Germinal center (tissue), 1 donor: ENCODE results near the gene EFEMP2.

Experiments
- DNase-seq: peaks from one replicate; pipeline ENCODE4 v3.0.0; 2012; ENCODE audit warnings: mixed read lengths, low spot score

Gene EFEMP2

GRCh38 chr11:65872586-65873317 lies at the start of gene EFEMP2:
TSS of gene EFEMP2 (minus strand) at chr11:65872800. CDS start at chr11:65872354, 446 bp downstream.
- no peak for DNase-seq

DNA sequence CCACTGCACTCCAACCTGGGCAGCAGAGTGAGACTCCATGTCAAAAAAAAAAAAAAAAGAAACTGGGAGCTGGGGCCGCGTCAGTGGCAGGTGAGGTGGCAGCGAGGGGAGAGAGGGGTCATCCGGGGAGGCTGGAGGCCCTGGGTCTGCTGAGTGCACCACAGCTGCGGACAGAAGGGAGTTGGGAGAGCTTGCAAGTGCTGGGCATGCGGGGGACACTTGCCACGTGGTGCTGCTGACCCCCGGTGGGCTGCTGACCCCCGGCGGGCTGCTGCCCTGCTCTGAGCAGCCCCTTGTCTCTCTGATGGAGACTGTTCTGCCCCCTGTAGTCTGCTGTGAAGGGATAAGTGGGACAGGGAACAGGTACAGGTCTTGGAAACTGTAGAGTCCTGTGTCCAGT lies 49.3 kb upstream of the EFEMP2 start:
- DNase-seq = no peak

GRCh38 chr11:65921033-65921555 lies 48.5 kb upstream of the EFEMP2 start:
- DNase-seq = no peak

GRCh38 chr11:65920372-65920802 lies 47.8 kb upstream of the EFEMP2 start:
- no peak for DNase-seq

- DNase-seq = peak; percentile 65
Measured at GRCh38 chr11:65919573-65920371, 47.2 kb upstream of the EFEMP2 start.

DNA sequence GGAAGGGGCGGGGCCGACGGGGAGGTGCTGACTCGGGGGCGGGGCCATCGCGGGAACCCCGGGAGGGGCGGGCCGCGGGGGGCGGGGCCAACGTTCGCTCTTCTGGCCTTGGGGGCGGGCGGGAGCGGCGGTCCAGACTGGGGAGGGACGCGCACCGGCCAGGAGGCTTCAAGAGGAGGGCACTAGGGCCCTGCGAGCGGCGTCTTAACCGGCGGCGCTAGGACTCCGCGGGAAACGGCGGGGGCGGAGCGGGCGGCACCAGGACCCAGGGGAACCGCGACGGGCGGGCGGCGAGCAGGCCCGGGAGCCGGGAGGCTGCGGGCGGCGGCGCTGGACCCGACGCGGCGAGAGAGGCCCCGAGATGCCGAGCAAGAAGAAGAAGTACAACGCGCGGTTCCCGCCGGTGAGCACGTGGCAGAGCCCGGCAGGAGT lies 46.6 kb upstream of the EFEMP2 start, which contains the start of gene DRAP1:
DRAP1 (plus strand) TSS at position 286 of the 432 bp plus-strand sequence; CDS start at position 362, 76 bp downstream.
- DNase-seq = peak; percentile 99

GRCh38 chr11:65918211-65919140 lies 45.9 kb upstream of the EFEMP2 start, which contains the start of gene C11orf68:
TSS of gene C11orf68 (minus strand) at chr11:65919062. CDS start at chr11:65919031, 31 bp downstream.
- DNase-seq = no peak

DNA sequence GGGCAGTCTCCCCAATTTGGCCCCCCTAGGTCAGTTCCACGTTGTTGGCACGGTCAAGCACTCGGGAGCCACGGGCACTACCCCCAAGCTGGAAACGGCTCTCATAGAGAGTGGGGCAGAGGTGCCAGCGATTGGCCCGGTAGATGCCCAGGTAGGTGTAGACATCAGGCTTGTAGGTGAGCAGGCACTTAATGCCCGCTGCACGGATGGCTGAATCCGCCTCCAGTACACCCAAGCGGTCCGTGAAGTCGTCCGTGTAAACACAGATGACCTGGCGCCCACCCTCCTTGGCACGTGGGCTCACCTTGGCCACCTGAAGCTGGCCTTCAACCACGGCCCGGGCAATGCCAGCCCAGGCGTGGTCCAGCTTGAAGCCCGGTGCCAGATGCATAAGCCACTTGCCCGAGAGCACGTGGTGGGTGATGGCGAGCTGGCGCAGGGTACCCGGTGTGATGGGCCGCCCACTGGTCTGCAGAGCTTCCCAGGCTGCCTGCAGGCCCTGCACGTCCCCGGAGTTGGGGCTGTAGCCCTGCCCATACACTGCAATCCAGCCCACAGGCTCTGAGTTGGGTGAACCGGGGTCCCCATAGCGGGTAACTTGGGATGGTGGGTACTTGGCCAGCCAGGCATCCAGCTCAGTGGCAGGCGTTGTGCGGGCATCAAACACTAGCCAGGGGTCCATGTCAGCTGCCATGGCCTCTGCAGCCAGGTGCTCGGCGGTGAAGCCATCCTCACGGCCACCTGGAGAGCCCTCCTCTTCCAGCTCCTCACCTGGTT lies 45.0 kb upstream of the EFEMP2 start:
- no peak for DNase-seq

DNA sequence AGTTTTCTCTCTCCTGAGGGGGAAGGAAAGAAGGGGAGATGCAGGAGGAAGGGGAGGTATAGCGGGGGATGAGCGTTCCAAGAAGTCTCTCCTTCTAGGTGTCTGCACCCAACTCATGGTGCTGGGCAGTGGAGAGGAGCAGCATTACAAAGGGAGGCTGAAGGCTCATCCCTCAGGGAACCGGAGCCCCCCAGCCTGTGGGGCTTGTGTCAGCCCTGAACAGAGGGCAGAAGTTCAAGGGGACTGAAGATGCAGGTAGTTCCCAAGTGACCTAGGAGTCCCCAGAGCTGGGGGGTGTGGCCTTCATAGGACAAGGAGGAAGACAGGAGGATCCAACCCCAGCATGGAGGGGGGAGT lies 44.5 kb upstream of the EFEMP2 start:
- no peak for DNase-seq

DNA sequence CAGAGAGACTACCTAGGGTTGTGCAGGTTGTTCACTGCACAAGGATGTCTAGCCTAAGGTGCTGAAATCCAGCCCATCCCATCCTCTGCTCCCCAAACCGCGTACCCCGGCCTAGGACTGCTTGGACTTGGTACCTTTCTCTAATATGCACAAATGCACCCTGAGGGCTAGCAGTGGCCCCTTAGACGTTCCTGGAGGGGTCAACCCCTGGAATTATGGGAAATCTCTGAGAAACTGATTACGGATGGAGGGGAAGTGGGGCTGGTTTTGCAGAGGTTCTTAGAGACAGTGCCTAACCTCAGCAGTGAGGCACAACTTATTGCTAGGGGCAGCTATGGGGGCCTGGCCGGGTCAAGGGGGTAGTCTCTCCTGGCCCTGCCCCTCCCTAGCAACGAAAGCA lies 43.8 kb upstream of the EFEMP2 start:
- no peak for DNase-seq

- no peak for DNase-seq
Measured at GRCh38 chr11:65915821-65916251, 43.2 kb upstream of the EFEMP2 start.

GRCh38 chr11:65915101-65915820 lies 42.7 kb upstream of the EFEMP2 start:
- DNase-seq = no peak

GRCh38 chr11:65912845-65913244 lies 40.2 kb upstream of the EFEMP2 start:
- DNase-seq = no peak

- no peak for DNase-seq
Measured at GRCh38 chr11:65911682-65912568, 39.3 kb upstream of the EFEMP2 start.

DNA sequence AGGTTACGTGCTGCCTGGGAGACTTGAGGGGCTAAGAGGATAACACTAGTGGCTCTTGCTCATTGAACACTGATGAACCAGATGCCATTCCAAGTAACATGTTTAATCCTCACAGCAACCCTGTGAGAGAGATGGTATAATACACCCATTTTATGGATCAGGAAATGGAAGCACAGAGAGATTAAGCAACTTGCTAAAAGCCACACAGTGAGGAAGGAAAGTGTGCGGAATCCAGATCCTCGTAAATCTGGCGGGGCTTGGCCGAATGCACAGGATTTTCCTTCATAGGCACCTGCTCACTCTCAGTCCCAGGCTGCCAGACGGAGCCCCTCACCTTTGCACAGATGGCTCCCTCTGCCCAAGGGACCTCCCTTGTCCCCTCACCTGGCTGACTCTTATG lies 35.3 kb upstream of the EFEMP2 start:
- DNase-seq = no peak

DNA sequence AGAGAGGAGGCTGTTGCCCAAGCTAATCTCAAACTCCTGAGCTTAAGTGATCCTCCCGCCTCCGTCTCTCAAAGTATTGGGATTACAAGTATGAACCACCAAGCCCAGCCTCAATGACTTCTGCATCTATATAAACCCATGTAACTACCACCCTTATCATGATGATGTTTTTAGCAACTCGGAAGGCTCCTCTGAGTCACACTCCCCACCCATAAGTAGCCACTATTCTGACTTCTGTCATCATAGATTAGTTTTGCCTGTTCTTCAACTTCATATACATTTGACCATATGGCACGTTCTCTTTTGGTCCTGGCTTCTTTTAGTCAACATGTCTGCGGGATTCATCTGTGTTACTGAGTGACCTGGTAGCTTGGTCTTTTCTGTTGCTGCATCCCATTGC lies 34.0 kb upstream of the EFEMP2 start:
- DNase-seq = no peak

GRCh38 chr11:65903715-65904114 lies 31.1 kb upstream of the EFEMP2 start:
- no peak for DNase-seq

GRCh38 chr11:65903068-65903481 lies 30.5 kb upstream of the EFEMP2 start:
- DNase-seq = no peak

DNA sequence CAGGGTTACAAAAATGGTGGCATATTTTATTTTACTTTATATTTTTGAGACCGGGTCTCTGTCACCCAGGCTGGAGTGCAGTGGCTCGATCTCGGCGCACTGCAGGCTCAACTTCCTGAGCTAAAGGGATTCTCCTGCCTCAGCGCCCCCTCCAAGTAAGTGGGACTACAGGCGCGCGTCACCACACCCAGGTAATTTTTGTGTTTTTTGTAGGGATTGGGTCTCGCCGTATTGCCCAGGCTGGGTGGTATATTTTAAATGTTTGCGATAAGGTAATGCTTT lies 28.2 kb upstream of the EFEMP2 start:
- DNase-seq = no peak
